ENCODE results near the gene DMKN.

DMKN gene

GRCh38 chr19:35447606-35448469 lies 65.6 kb downstream of the DMKN start, which contains the start of gene FFAR2:
Gene FFAR2, plus strand, starts transcription at chr19:35448257. Its CDS starts 1,458 bp downstream, at chr19:35449715.
- Histone ChIP-seq H3K4me2 (ENCODE audit: low read length) (no peak within 1 kb of the TSS), H3K27me3 (ENCODE audit: insufficient read depth, low read length) (no peaks in the 10 kb centered on the region), H2BK12ac (ENCODE audit: low read length) (no peak within 1 kb of the TSS), H3K27ac (ENCODE audit: low read depth, low read length) (no peak within 1 kb of the TSS), H3K4me1 (ENCODE audit: control insufficient read depth in 1 of 2, insufficient read depth in 2 of 2, low read length in 2 of 2) (no peaks in the 10 kb centered on the region), H3K18ac (ENCODE audit: low read length) (no peak within 1 kb of the TSS), H3K14ac (ENCODE audit: low read length) (no peak within 1 kb of the TSS), H4K8ac (ENCODE audit: low read depth, low read length) (no peak within 1 kb of the TSS), H3K23ac (ENCODE audit: low read length) (no peak within 1 kb of the TSS), H3K4ac (ENCODE audit: low read depth, low read length) (no peak within 1 kb of the TSS), H2AFZ (ENCODE audit: insufficient read depth, low read length, poor library complexity) (no peak within 1 kb of the TSS), H3K36me3 (ENCODE audit: control insufficient read depth in 1 of 2, insufficient read depth in 2 of 2, low read length in 2 of 2) (no peaks in the 10 kb centered on the region), H3K79me2 (ENCODE audit: control insufficient read depth, insufficient read depth, low read length, poor library complexity) (no peaks in the 10 kb centered on the region), H4K91ac (ENCODE audit: low read depth, low read length) (no peak within 1 kb of the TSS), H4K12ac (ENCODE audit: low read depth, low read length) (no peak within 1 kb of the TSS), H3K9me3 (ENCODE audit: insufficient read depth, low read depth, low read length) (peaks cover 2% of the 10 kb centered on the region), H2BK5ac (ENCODE audit: low read depth, low read length, poor library complexity) (no peak within 1 kb of the TSS), H3K4me3 (ENCODE audit: low read depth, low read length) (no peak within 1 kb of the TSS), H2BK120ac (ENCODE audit: insufficient read depth, low read length, poor library complexity) (no peak within 1 kb of the TSS), H3K9ac (ENCODE audit: low read length) (no peak within 1 kb of the TSS), H2AK5ac (ENCODE audit: low read length) (no peak within 1 kb of the TSS), H3K79me1 (ENCODE audit: low read length) (no peaks in the 10 kb centered on the region)
- WGBS (ENCODE audit: extremely low coverage, insufficient coverage, insufficient read length), result no CpG with 5 or more reads among the region's 12 CpGs
- DNase-seq, result no peak
